Measurements from ENCODE around the gene AUTS2.

- TF ChIP-seq CTCF (conservative IDR thresholded peaks at IDR 0.05 in 1 of 2, IDR thresholded peaks at IDR 0.05 in 1 of 2; ENCODE audit: low read depth in 1 of 2, low read length in 2 of 2) (no peak), EZH2 (IDR thresholded peaks at IDR 0.05; ENCODE audit: low read length, missing control alignments) (no peak)
Observed at GRCh38 chr7:69928621-69929020, 330.3 kb downstream of the AUTS2 start.
